ENCODE data around the gene ZBTB44.
"Not testable (repeated sequence)": the region's sequence is repeated elsewhere in the genome, so short reads cannot be mapped to it uniquely, and the experiment has no call there.

Gene ZBTB44

DNA sequence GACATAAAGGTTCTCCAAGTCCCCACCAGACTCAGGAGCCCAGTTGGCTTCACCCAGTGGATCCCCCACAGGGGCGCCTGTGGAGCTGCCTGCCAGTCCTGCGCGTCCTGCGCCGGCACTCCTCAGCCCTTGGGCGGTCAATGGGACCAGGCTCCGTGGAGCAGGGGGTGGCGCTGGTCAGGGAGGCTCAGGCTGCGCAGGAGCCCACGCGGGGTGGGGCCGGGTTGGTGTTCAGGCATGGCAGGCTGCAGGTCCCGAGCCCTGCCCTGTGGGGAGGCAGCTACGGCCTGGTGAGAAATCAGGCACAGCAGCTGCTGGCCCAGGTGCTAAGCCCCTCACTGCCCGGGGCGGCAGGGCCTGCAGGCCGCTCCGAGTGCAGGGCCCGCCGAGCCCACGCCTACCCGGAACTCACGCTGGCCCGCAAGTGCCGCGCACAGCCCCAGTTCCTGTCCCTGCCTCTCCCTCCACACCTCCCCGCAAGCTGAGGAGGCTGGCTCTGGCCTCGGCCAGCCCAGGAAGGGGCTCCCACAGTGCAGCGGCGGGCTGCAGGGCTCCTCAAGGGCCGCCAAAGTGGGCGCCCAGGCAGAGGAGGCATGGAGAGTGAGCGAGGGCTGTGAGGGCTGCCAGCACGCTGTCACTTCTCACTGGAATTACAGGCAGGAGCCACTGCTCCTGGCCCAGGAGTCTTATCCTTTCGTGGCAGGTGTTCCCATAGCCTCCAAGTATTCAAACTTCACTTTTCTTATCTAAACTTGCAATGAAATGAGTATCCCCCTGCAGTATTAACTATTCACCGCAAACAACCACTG is 22.8 kb upstream of the ZBTB44 start:
- no peak for DNase-seq (ENCODE audit: low read depth)
- TF ChIP-seq, protein P1, sequence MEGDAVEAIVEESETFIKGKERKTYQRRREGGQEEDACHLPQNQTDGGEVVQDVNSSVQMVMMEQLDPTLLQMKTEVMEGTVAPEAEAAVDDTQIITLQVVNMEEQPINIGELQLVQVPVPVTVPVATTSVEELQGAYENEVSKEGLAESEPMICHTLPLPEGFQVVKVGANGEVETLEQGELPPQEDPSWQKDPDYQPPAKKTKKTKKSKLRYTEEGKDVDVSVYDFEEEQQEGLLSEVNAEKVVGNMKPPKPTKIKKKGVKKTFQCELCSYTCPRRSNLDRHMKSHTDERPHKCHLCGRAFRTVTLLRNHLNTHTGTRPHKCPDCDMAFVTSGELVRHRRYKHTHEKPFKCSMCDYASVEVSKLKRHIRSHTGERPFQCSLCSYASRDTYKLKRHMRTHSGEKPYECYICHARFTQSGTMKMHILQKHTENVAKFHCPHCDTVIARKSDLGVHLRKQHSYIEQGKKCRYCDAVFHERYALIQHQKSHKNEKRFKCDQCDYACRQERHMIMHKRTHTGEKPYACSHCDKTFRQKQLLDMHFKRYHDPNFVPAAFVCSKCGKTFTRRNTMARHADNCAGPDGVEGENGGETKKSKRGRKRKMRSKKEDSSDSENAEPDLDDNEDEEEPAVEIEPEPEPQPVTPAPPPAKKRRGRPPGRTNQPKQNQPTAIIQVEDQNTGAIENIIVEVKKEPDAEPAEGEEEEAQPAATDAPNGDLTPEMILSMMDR (conservative IDR thresholded peaks at IDR 0.05; ENCODE audit: low read depth, low read length) = no peak
- no peak overlapping the region for H3K4me3 ChIP-seq (ENCODE audit: low read depth, low read length)

DNA sequence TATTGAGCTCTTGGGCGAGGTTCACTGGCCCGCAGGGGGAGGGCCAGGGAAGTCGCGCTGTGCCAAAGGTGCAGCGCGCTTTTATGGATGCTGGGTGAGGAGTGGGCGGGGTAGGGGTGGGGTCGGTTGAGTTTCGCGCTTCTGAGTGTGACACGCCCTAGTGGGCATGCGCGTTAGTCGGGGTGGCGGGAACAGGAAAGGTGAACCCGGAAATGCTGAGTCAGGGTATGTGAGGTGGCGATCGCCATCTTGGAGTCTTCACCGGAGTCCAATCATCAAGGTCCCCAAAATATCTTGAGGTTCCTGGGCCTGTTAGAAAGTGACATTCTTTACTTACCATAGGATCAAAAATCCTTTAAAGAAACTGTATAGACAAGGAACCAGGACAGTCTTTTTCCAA is 16.7 kb upstream of the ZBTB44 start:
- not testable (repeated sequence) for H3K4me3 ChIP-seq (ENCODE audit: low read depth, low read length); DNase-seq (ENCODE audit: low read depth)

- no peak overlapping the region for H3K4me3 ChIP-seq (ENCODE audit: low read depth, low read length)
- TF ChIP-seq, protein P1 (conservative IDR thresholded peaks at IDR 0.05; ENCODE audit: low read depth, low read length) = no peak
- no peak for DNase-seq (ENCODE audit: low read depth)
These were observed 15.5 kb upstream of the ZBTB44 start for GRCh38 chr11:130330101-130330684.

GRCh38 chr11:130328420-130328819 is 13.7 kb upstream of the ZBTB44 start:
- DNase-seq (ENCODE audit: low read depth) = no peak
- TF ChIP-seq, protein P1 (conservative IDR thresholded peaks at IDR 0.05; ENCODE audit: low read depth, low read length) = no peak
- H3K4me3 ChIP-seq (ENCODE audit: low read depth, low read length) = no peak overlapping the region

DNA sequence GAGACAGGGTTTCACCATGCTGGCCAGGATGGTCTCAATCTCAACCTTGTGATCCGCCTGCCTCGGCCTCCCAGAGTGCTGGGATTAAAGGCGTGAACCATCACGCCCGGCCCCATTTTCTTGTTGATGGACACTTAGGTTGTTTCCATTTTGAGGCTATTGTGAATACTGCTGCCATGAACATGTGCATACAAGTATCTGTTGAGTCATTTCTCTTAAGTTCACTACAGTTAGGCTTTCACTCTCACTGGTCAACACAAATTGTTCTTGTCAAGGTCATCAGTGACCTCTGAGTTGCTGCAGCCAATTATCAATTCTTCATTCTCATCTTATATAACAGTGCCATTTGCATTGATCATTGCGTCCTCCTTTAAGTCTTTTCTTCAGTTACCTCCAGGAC is 13.0 kb upstream of the ZBTB44 start:
- no peak for DNase-seq (ENCODE audit: low read depth)
- H3K4me3 ChIP-seq (ENCODE audit: low read depth, low read length) = no peak overlapping the region
- TF ChIP-seq, protein P1 (conservative IDR thresholded peaks at IDR 0.05; ENCODE audit: low read depth, low read length) = no peak

- TF ChIP-seq, protein P1 (conservative IDR thresholded peaks at IDR 0.05; ENCODE audit: low read depth, low read length) = no peak
- no peak for DNase-seq (ENCODE audit: low read depth)
- H3K4me3 ChIP-seq (ENCODE audit: low read depth, low read length) = no peak overlapping the region
These were observed 11.0 kb upstream of the ZBTB44 start for GRCh38 chr11:130325691-130326090.

GRCh38 chr11:130323452-130324450 is 9.0 kb upstream of the ZBTB44 start:
- H3K4me3 ChIP-seq (ENCODE audit: low read depth, low read length) = no peak overlapping the region
- DNase-seq (ENCODE audit: low read depth) = peak; percentile 26
- TF ChIP-seq, protein P1 (conservative IDR thresholded peaks at IDR 0.05; ENCODE audit: low read depth, low read length) = no peak
